H9 (cell line): ENCODE data around the gene MB21D2. TPM values are rescaled to one million over a fixed set of nuclear protein-coding genes. Genes with fewer than 3 reads are reported as not detected.

ENCODE experiments used
- DNase-seq: peaks from one replicate; pipeline ENCODE4 v3.0.0-alpha.2; 2017
- H2AFZ ChIP-seq: one replicate; pipeline ENCODE4 v1.6.1; 2013; ENCODE audit warnings: mild to moderate bottlenecking, low read length, control low read depth, moderate library complexity
- H2AK5ac ChIP-seq: 2 replicates; pipeline ENCODE4 v1.6.1; 2013; ENCODE audit warnings: low read length, control low read depth, mixed read lengths; ENCODE audit not compliant: insufficient read length
- H2BK120ac ChIP-seq: one replicate; pipeline ENCODE4 v1.6.1; 2013; ENCODE audit warnings: low read depth, mild to moderate bottlenecking, low read length, control low read depth, inconsistent platforms; ENCODE audit not compliant: poor library complexity, severe bottlenecking
- H2BK12ac ChIP-seq: 2 replicates; pipeline ENCODE4 v1.6.1; 2013; ENCODE audit warnings: low read length, control low read depth, mixed read lengths, low read depth; ENCODE audit not compliant: insufficient read length
- H2BK15ac ChIP-seq: 2 replicates; pipeline ENCODE4 v1.6.1; 2013; ENCODE audit warnings: low read depth, low read length, control low read depth
- H2BK20ac ChIP-seq: one replicate; pipeline ENCODE4 v1.6.1; 2013; ENCODE audit warnings: low read depth, mild to moderate bottlenecking, low read length, control low read depth, inconsistent platforms; ENCODE audit not compliant: poor library complexity, severe bottlenecking
- H2BK5ac ChIP-seq: 2 replicates; pipeline ENCODE4 v1.6.1; 2013; ENCODE audit warnings: low read length, control low read depth, mixed read lengths; ENCODE audit not compliant: insufficient read length
- H3K14ac ChIP-seq: 2 replicates; pipeline ENCODE4 v1.6.1; 2013; ENCODE audit warnings: low read length, control low read depth; ENCODE audit not compliant: insufficient read depth
- H3K18ac ChIP-seq: 2 replicates; pipeline ENCODE4 v1.6.1; 2013; ENCODE audit warnings: low read depth, mild to moderate bottlenecking, mixed read lengths, low read length, control low read depth; ENCODE audit not compliant: insufficient read length
- H3K23ac ChIP-seq: 2 replicates; pipeline ENCODE4 v1.6.1; 2013; ENCODE audit warnings: low read length, control low read depth, mixed read lengths, low read depth; ENCODE audit not compliant: insufficient read length
- H3K23me2 ChIP-seq: 2 replicates; pipeline ENCODE4 v1.6.1; 2013; ENCODE audit warnings: low read depth, mild to moderate bottlenecking, mixed read lengths, low read length, control low read depth; ENCODE audit not compliant: insufficient read length, poor library complexity, severe bottlenecking
- H3K27ac ChIP-seq: 2 replicates; pipeline ENCODE4 v1.5.1; 2013; ENCODE audit warnings: low read length, control low read depth, mixed read lengths, low read depth; ENCODE audit not compliant: insufficient read length
- H3K27me3 ChIP-seq: 2 replicates; pipeline ENCODE4 v1.6.1; 2013; ENCODE audit warnings: low read length, control low read depth, inconsistent platforms; ENCODE audit not compliant: insufficient read depth
- H3K4ac ChIP-seq: 2 replicates; pipeline ENCODE4 v1.6.1; 2013; ENCODE audit warnings: low read depth, mild to moderate bottlenecking, control low read depth, inconsistent platforms, low read length, moderate library complexity
- H3K4me1 ChIP-seq: 2 replicates; pipeline ENCODE4 v1.6.1; 2013; ENCODE audit warnings: low read length, control low read depth, inconsistent platforms; ENCODE audit not compliant: insufficient read depth
- H3K4me2 ChIP-seq: 2 replicates; pipeline ENCODE4 v1.6.1; 2013; ENCODE audit warnings: low read length, control low read depth, mixed read lengths; ENCODE audit not compliant: insufficient read length, insufficient read depth
- H3K56ac ChIP-seq: 2 replicates; pipeline ENCODE4 v1.6.1; 2013; ENCODE audit warnings: low read depth, mild to moderate bottlenecking, mixed read lengths, low read length, control low read depth; ENCODE audit not compliant: insufficient read length
- H3K79me1 ChIP-seq: 2 replicates; pipeline ENCODE4 v1.6.1; 2013; ENCODE audit warnings: low read depth, mild to moderate bottlenecking, moderate library complexity, low read length, control low read depth, inconsistent platforms; ENCODE audit not compliant: insufficient read depth, poor library complexity, severe bottlenecking
- H3K79me2 ChIP-seq: 2 replicates; pipeline ENCODE4 v1.6.1; 2013; ENCODE audit warnings: low read length, control low read depth, inconsistent platforms; ENCODE audit not compliant: insufficient read depth
- H3K9ac ChIP-seq: 2 replicates; pipeline ENCODE4 v1.6.1; 2013; ENCODE audit warnings: low read length, control low read depth, mixed read lengths; ENCODE audit not compliant: insufficient read length; ENCODE audit errors: extremely low read depth
- H3K9me3 ChIP-seq: one replicate; pipeline ENCODE4 v1.6.1; 2013; ENCODE audit warnings: low read depth, low read length, inconsistent platforms; ENCODE audit not compliant: control insufficient read depth
- H3T11ph ChIP-seq: one replicate; pipeline ENCODE4 v1.6.1; 2013; ENCODE audit warnings: mild to moderate bottlenecking, low read length, control low read depth, inconsistent platforms
- H4K20me1 ChIP-seq: one replicate; pipeline ENCODE4 v1.6.1; 2013; ENCODE audit not compliant: control insufficient read depth, insufficient read length, insufficient read depth
- H4K5ac ChIP-seq: 2 replicates; pipeline ENCODE4 v1.6.1; 2013; ENCODE audit warnings: low read depth, mild to moderate bottlenecking, mixed read lengths, low read length, control low read depth; ENCODE audit not compliant: insufficient read length
- H4K8ac ChIP-seq: replicated peaks from 2 replicates; pipeline ENCODE4 v1.6.1; 2013; ENCODE audit warnings: low read length, control low read depth, mixed read lengths, low read depth; ENCODE audit not compliant: insufficient read length
- H4K91ac ChIP-seq: 2 replicates; pipeline ENCODE4 v1.6.1; 2013; ENCODE audit warnings: low read depth, mild to moderate bottlenecking, moderate library complexity, mixed read lengths, low read length, control low read depth; ENCODE audit not compliant: insufficient read length
- H3K27ac Mint-ChIP-seq, 3 experiments: 2 replicates in 2 of 3; 3 replicates in 1 of 3; pipeline ENCODE4 v1.8.0; 2020 to 2021; ENCODE audit warnings: mixed read lengths in 3 of 3, mild to moderate bottlenecking in 1 of 3, moderate library complexity in 1 of 3
- H3K27me3 Mint-ChIP-seq: 2 replicates; pipeline ENCODE4 v1.8.0; 2021; ENCODE audit warnings: low read depth, mild to moderate bottlenecking, moderate library complexity, mixed read lengths
- H3K36me3 Mint-ChIP-seq, 3 experiments: 2 replicates in 2 of 3; 3 replicates in 1 of 3; pipeline ENCODE4 v1.8.0; 2020 to 2021; ENCODE audit warnings: low read depth in 3 of 3, mixed read lengths in 3 of 3; ENCODE audit not compliant: insufficient read depth in 1 of 3
- H3K4me1 Mint-ChIP-seq, 2 experiments: 2 replicates each; pipeline ENCODE4 v1.8.0; 2020; ENCODE audit warnings: mixed read lengths in 2 of 2
- H3K4me3 Mint-ChIP-seq, 2 experiments: 2 replicates in 1 of 2; 3 replicates in 1 of 2; pipeline ENCODE4 v1.8.0; 2020 to 2021; ENCODE audit warnings: mild to moderate bottlenecking in 2 of 2, mixed read lengths in 2 of 2, moderate library complexity in 1 of 2
- H3K9me3 Mint-ChIP-seq, 2 experiments: 2 replicates in 1 of 2; 3 replicates in 1 of 2; pipeline ENCODE4 v1.8.0; 2020; ENCODE audit warnings: mild to moderate bottlenecking in 2 of 2, mixed read lengths in 2 of 2, moderate library complexity in 1 of 2
- CTCF ChIP-seq: fragments of 200-600 bp; sonication (generic); conservative IDR thresholded peaks from 3 replicates; pipeline ENCODE4 v1.8.0; 2021; ENCODE audit warnings: antibody characterized with exemption, mild to moderate bottlenecking
- WGBS: extraction: QIAGEN DNeasy Blood & Tissue Kit; methylation state at CpG from one replicate; pipeline ENCODE4 v1.1.7; 2013; ENCODE audit warnings: missing lambda C conversion rate, low lambda C conversion rate, mixed read lengths; ENCODE audit not compliant: insufficient read length; ENCODE audit errors: extremely low coverage; 5-methylcytosine and 5-hydroxymethylcytosine counted together
- total RNA-seq: library from RNA; stranded (reverse); gene quantifications from 2 replicates; pipeline ENCODE4 v1.2.1, GENCODE V29; 2021

The MB21D2 gene
- total RNA-seq, 1 experiment from 2014 or later: 19.1 TPM

GRCh38 chr3:192906940-192907339, 10.7 kb downstream of the MB21D2 start:
- Histone ChIP-seq H3T11ph (no peak overlapping the region), H3K4ac (no peak overlapping the region), H3K18ac (no peak overlapping the region), H2BK12ac (no peak overlapping the region), H3K4me2 (no peak overlapping the region), H3K23me2 (no peaks in the 10 kb centered on the region), H4K91ac (no peak overlapping the region), H4K20me1 (no peaks in the 10 kb centered on the region), H2BK120ac (no peak overlapping the region), H3K14ac (no peak overlapping the region), H4K5ac (no peak overlapping the region), H3K9me3 (peaks cover 7% of the 10 kb centered on the region), H2BK20ac (no peak overlapping the region), H2BK5ac (no peak overlapping the region), H4K8ac (no peak overlapping the region), H3K79me2 (peaks cover 36% of the 10 kb centered on the region; the same call in 1 of the 2 replicates), H3K79me1 (peaks cover 6% of the 10 kb centered on the region), H2AFZ (no peak overlapping the region), H3K4me1 (peaks cover 2% of the 10 kb centered on the region), H3K23ac (no peak overlapping the region), H3K27me3 (no peaks in the 10 kb centered on the region), H3K56ac (no peak overlapping the region), H2AK5ac (no peak overlapping the region), H3K27ac (no peak overlapping the region), H2BK15ac (no peak overlapping the region), H3K9ac (no peak overlapping the region)
- Mint-ChIP-seq H3K4me1 (peaks cover 28 to 44% of the 10 kb centered on the region in 2 experiments), H3K9me3 (peaks cover 0 to 6% of the 10 kb centered on the region in 2 experiments; a peak in 4 of 5 replicates), H3K4me3 (no peak overlapping the region), H3K27me3 (no peaks in the 10 kb centered on the region), H3K36me3 (peaks cover 18 to 25% (median 24%) of the 10 kb centered on the region in 3 experiments; a peak in 6 of 7 replicates), H3K27ac (no peak overlapping the region; a peak in 1 of 7 replicates)
- TF ChIP-seq CTCF: no peak
- no CpG with 5 or more reads among the region's 1 CpG for WGBS
- no peak for DNase-seq
